ENCODE data around the gene NSMF.

DNA sequence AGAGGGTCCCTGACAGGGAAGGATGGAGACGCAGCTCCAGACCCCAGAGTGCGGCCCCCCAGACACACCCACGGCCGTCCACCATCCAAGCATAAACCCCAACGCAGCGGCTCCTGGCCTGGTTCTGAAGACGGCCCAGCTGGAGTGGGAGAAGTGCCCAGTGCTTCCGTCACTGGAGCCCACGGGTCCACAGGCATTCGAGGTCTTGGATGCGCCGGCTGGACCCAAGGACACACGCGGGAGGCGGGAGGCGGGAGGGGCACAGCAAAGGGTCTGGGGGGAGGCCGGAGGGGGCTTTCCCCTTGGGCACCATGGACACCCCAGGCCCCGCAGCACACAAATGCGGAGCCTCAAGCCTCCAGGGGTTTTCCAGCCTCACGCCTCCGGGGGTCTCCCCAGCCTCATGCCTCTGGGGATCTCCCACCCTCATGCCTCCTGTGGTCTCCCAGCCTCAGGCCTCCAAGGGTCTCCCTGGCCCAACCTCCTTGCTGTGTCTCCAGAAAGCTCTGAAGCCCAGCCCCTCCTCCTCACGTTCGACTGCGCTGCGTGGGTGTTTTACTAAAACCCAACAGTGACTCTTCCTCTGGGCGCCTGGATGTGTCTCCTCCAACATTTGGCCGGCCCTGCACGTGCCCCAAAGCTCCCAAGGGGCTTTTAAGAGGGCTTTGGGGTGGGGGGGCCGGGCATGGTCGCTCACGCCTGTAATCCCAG is 51.4 kb downstream of the NSMF start:
- TF ChIP-seq, protein P1, sequence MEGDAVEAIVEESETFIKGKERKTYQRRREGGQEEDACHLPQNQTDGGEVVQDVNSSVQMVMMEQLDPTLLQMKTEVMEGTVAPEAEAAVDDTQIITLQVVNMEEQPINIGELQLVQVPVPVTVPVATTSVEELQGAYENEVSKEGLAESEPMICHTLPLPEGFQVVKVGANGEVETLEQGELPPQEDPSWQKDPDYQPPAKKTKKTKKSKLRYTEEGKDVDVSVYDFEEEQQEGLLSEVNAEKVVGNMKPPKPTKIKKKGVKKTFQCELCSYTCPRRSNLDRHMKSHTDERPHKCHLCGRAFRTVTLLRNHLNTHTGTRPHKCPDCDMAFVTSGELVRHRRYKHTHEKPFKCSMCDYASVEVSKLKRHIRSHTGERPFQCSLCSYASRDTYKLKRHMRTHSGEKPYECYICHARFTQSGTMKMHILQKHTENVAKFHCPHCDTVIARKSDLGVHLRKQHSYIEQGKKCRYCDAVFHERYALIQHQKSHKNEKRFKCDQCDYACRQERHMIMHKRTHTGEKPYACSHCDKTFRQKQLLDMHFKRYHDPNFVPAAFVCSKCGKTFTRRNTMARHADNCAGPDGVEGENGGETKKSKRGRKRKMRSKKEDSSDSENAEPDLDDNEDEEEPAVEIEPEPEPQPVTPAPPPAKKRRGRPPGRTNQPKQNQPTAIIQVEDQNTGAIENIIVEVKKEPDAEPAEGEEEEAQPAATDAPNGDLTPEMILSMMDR (IDR thresholded peaks at IDR 0.05), result no peak
- TF ChIP-seq POLR2AphosphoS5 (IDR thresholded peaks at IDR 0.05) (no peak), POLR2A (IDR thresholded peaks at IDR 0.05) (no peak)

Measured in stomach (tissue), 4 donors.